Measurements from ENCODE around the gene SYAP1.

Gene SYAP1

DNA sequence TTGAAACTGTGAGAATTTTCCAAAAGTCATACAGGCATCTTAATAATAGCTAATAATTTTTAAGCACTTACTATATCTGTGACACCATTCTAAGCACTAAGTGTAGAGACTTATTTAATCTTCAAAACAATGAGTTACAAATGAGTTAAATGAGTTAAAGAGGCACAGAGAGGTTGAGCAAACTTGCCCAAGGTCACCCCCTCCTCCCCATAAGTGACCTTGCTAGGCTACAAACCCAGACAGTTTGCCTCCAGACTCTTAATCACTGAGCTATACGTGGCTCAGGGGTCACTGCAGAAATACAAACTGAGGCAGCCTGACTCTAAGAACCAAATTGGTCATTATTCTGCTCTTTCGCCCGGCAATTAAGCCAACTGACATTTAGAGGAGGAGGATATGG lies 22.5 kb upstream of the SYAP1 start:
- TF ChIP-seq, protein P1, sequence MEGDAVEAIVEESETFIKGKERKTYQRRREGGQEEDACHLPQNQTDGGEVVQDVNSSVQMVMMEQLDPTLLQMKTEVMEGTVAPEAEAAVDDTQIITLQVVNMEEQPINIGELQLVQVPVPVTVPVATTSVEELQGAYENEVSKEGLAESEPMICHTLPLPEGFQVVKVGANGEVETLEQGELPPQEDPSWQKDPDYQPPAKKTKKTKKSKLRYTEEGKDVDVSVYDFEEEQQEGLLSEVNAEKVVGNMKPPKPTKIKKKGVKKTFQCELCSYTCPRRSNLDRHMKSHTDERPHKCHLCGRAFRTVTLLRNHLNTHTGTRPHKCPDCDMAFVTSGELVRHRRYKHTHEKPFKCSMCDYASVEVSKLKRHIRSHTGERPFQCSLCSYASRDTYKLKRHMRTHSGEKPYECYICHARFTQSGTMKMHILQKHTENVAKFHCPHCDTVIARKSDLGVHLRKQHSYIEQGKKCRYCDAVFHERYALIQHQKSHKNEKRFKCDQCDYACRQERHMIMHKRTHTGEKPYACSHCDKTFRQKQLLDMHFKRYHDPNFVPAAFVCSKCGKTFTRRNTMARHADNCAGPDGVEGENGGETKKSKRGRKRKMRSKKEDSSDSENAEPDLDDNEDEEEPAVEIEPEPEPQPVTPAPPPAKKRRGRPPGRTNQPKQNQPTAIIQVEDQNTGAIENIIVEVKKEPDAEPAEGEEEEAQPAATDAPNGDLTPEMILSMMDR (IDR thresholded peaks at IDR 0.05; ENCODE audit: control insufficient read depth, insufficient read depth, low read depth, low read length, missing control alignments) = no peak
- no peak for DNase-seq (ENCODE audit: low read depth)
- H3K4me3 ChIP-seq (ENCODE audit: control insufficient read depth, low read depth, low read length) = no peak overlapping the region

DNA sequence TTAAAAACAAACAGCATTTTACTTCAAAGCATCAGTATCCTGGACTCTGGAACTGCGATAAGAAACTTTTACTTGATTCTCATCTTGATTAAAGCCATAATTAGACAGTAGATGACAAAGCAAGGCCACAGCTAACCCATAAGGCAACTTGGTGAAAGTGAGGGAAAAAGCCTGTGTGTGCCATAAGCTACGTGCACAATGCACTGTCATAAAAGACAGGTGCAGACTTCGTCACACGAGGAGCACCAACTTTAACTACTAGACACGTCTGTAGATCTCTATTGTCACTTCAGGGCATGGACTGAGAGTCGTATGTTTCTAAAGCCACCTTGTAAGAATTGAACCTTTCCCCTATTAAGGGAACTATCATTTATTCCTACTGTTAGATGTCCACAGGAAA lies 20.0 kb upstream of the SYAP1 start:
- TF ChIP-seq, protein P1 (IDR thresholded peaks at IDR 0.05; ENCODE audit: control insufficient read depth, insufficient read depth, low read depth, low read length, missing control alignments) = no peak
- no peak for DNase-seq (ENCODE audit: low read depth)
- H3K4me3 ChIP-seq (ENCODE audit: control insufficient read depth, low read depth, low read length) = no peak overlapping the region

DNA sequence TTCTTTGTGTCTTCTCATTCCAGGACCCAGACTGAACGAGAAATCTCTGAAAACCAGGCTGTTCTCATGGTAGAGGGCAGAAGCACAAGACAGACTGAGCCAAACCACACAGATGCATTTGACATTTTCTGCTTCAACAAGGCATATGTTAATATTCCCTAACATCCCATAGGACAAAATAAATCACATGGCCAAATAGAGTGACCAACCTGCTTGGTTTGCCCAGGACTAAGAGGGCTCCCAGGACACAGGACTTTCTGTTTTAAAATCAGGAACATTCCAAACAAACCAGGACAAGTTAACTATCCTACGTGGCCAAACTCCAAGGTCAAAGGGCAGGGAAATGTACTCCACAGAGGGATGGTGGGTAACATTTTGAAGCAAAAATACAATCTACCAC lies 18.7 kb upstream of the SYAP1 start:
- TF ChIP-seq, protein P1 (IDR thresholded peaks at IDR 0.05; ENCODE audit: control insufficient read depth, insufficient read depth, low read depth, low read length, missing control alignments) = no peak
- no peak overlapping the region for H3K4me3 ChIP-seq (ENCODE audit: control insufficient read depth, low read depth, low read length)
- DNase-seq (ENCODE audit: low read depth) = no peak

DNA sequence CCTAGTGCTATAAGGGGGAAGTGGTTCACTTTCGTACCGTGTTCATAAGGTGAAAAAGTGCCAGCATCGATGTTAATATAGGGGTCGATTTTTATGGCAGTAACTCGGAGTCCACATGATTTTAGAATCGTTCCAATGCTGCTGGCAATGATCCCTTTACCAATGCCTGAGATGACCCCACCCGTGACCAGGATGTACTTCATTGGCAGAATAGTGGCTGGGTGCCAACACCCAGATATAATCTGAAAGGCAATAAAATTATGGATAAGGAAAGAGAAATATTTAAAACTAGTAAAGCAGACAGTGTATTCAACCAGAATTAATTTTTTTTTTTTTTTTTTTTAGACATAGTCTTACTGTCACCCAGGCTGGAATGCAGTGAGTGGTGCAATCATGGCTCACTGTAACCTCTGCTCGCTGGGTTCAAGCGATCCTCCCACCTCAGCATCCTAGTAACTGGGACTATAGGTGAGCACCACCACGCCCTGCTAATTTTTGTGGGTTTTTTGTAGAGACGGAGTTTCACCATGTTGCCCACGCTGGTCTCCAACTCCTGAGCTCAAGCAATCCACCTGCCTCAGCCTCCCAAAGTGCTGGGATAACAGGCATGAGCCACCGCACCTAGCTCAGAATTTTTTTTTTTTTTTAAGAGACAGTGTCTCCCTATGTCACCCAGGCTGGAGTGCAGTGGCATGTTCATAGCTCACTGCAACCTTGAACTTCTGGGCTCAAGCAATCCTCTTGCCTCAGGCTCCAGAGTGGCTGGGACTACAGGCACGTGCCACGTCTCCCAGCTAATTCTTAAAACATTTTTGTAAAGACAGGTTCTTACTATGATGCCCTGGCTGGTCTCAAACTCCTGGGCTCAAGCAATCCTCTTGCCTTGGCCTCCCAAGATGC lies 16.5 kb upstream of the SYAP1 start:
- TF ChIP-seq, protein P1 (IDR thresholded peaks at IDR 0.05; ENCODE audit: control insufficient read depth, insufficient read depth, low read depth, low read length, missing control alignments) = no peak
- no peak overlapping the region for H3K4me3 ChIP-seq (ENCODE audit: control insufficient read depth, low read depth, low read length)
- no peak for DNase-seq (ENCODE audit: low read depth)

DNA sequence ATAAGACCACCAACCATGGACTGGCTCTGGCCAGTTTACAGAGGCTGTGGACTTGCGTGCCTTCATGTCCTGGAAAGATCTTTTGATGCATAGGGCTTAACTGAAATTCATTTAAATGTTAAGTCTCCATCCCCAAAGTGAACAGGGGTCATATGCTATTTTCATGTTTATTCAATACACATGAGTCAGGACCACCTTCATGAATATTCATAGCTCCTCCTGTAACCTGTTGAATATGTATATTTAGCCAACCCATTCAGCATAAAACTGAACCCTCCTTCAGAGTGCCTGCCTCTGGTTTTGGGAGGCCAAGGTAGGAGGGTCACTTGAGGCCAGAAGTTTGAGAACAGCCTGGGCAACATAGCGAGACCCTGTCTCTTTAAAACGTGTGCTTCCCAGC lies 14.0 kb upstream of the SYAP1 start:
- no peak overlapping the region for H3K4me3 ChIP-seq (ENCODE audit: control insufficient read depth, low read depth, low read length)
- no peak for DNase-seq (ENCODE audit: low read depth)
- TF ChIP-seq, protein P1 (IDR thresholded peaks at IDR 0.05; ENCODE audit: control insufficient read depth, insufficient read depth, low read depth, low read length, missing control alignments) = no peak

DNA sequence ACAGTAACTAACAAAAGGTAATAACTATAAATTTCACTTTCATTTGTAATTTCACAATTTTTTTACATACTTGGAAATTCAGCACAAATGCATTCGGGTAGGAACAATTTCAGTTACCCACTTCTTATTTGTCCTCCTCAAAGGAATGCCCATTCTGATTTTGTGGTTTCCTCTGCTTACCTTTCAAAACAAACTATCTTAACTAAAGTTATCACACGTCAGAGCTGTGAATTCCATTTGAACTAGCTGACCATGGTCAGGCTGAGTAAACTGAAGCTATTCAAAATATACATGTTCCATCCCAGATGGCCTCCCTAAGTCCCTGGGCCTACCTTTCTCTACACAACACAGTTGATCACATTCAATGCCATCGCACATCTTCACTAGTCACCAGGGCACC lies 11.4 kb upstream of the SYAP1 start:
- TF ChIP-seq, protein P1 (IDR thresholded peaks at IDR 0.05; ENCODE audit: control insufficient read depth, insufficient read depth, low read depth, low read length, missing control alignments) = no peak
- no peak for DNase-seq (ENCODE audit: low read depth)
- no peak overlapping the region for H3K4me3 ChIP-seq (ENCODE audit: control insufficient read depth, low read depth, low read length)

Measured in AG09309 (cell line).